ENCODE results near the gene CHST11. TPM values are rescaled to one million over a fixed set of nuclear protein-coding genes. Genes with fewer than 3 reads are reported as not detected.

Gene CHST11
- total RNA-seq, 1 donor from 2014 or later: 11.4 TPM

GRCh38 chr12:104453133-104453532, 3.6 kb upstream of the CHST11 start:
- H3K9me3 Mint-ChIP-seq (ENCODE audit: low read depth): no peaks in the 10 kb centered on the region
- DNase-seq (ENCODE audit: low spot score, unreplicated experiment): no peak
- no peak overlapping the region for H3K4me3 Mint-ChIP-seq (ENCODE audit: low read depth)
- H3K4me1 Mint-ChIP-seq (ENCODE audit: low read depth): peaks cover 6% of the 10 kb centered on the region
- no peaks in the 10 kb centered on the region for H3K36me3 Mint-ChIP-seq (ENCODE audit: insufficient read depth)
- H3K27me3 Mint-ChIP-seq: peaks cover 25% of the 10 kb centered on the region
- no peak overlapping the region for H3K27ac Mint-ChIP-seq
- no peak for TF ChIP-seq CTCF (IDR thresholded peaks at IDR 0.05; ENCODE audit: unreplicated experiment)

DNA sequence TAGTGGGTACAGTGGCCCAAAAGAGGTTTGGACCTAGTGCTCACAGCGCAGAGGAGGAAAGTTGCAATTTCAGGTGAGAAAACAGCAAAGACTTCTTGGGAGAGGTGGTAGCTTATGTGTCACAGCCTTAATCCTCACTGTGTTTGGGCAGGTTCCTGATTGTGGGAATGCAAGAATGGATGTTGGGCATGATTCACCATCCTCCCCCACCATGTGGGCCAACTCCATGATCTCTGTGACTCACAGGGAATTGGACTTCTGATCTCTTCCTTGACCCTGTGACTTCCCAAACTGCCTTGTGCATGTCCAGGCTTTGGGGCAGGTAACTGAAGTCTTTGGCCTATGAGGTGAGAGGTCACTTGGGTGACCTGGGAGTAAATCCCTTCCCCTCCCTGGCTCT, 1.8 kb upstream of the CHST11 start:
- H3K4me1 Mint-ChIP-seq (ENCODE audit: low read depth): peaks cover 15% of the 10 kb centered on the region
- no peak overlapping the region for H3K27ac Mint-ChIP-seq
- H3K36me3 Mint-ChIP-seq (ENCODE audit: insufficient read depth): peaks cover under 1% of the 10 kb centered on the region
- H3K4me3 Mint-ChIP-seq (ENCODE audit: low read depth): peak overlapping the region; percentile 95
- peaks cover 33% of the 10 kb centered on the region for H3K27me3 Mint-ChIP-seq
- no peak for TF ChIP-seq CTCF (IDR thresholded peaks at IDR 0.05; ENCODE audit: unreplicated experiment)
- no peak for DNase-seq (ENCODE audit: low spot score, unreplicated experiment)
- H3K9me3 Mint-ChIP-seq (ENCODE audit: low read depth): no peaks in the 10 kb centered on the region

DNA sequence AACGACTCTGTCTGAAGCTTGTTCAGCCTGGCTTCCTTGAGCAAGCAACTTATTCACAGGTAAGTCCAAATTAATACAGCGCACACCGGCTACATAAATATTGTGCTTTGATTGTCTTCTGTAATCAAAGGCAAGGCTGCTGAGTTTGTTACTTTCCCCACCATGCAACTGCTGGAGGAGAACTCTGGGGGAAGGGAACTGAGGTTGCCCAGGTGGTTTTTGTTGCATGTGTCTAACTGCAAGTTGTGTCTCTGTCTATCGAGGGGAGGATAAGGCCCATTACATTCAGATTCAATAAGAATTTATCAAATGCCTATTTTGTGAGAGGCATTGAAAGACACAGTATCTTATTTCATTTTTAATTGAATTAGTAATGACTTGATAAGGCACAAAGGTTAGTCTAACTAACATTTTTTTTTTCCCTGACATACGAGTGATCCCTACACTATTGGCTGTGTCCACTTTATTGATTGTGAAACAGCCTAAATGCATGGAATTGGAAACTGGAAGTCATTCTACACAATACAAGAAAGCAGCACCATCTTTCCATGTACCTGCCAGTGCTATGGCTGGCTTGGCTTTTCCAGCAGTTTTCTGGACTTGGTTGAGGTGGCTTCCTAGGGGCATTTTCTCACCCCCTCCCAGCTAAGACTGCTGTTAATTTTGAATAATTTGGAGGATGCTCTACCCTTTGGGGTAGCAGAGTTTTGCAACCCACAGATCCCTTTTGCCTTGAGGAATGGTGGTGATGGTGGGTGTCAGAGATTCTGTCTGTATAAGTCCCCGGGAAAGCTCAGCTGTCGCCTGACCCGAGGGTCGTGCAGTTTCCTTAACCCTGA, 951 bp upstream of the CHST11 start:
- no peak for TF ChIP-seq CTCF (IDR thresholded peaks at IDR 0.05; ENCODE audit: unreplicated experiment)
- Mint-ChIP-seq H3K4me1 (ENCODE audit: low read depth) (peaks cover 15% of the 10 kb centered on the region), H3K27me3 (peaks cover 35% of the 10 kb centered on the region), H3K36me3 (ENCODE audit: insufficient read depth) (peaks cover 1% of the 10 kb centered on the region), H3K9me3 (ENCODE audit: low read depth) (no peaks in the 10 kb centered on the region), H3K4me3 (ENCODE audit: low read depth) (peak overlapping the region; percentile 95), H3K27ac (peak overlapping the region; percentile 94)
- no peak for DNase-seq (ENCODE audit: low spot score, unreplicated experiment)

DNA sequence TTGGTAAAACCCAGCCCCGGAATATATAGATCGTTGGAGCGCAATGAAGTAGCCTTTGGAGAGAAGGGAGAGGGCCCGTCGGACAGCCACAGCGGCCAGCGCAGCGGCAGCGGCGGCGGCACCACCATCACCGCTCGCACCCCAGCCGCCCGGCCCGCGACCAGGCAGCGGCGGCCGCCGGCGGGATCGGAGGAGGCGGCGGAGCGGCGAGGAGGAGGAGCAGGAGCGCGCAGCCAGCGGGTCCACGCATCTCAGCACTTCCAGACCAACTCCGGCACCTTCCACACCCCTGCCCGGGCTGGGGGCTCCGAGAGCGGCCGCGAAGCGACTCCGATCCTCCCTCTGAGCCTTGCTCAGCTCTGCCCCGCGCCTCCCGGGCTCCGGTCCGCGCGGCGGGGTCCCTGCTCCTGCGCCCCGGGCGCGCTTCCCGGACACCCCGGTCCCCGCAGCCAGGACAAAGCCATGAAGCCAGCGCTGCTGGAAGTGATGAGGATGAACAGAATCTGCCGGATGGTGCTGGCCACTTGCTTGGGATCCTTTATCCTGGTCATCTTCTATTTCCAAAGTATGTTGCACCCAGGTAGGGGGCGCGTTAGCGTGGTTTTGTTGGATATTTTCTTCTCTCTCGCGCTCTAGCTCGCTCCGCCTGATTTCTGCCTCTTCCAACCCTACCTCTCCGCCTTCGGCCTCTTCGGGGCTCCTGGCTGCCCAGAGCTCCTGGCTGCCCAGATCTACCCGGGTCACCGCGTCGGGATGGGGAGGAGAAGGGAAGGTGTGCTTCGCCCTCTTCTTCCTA, 400 bp downstream of the CHST11 start:
- DNase-seq (ENCODE audit: low spot score, unreplicated experiment): peak; percentile 41
- peaks cover 35% of the 10 kb centered on the region for H3K27me3 Mint-ChIP-seq
- no peaks in the 10 kb centered on the region for H3K9me3 Mint-ChIP-seq (ENCODE audit: low read depth)
- peaks cover 1% of the 10 kb centered on the region for H3K36me3 Mint-ChIP-seq (ENCODE audit: insufficient read depth)
- peaks cover 15% of the 10 kb centered on the region for H3K4me1 Mint-ChIP-seq (ENCODE audit: low read depth)
- H3K27ac Mint-ChIP-seq: peak overlapping the region; percentile 96
- peak; percentile 52 for TF ChIP-seq CTCF (IDR thresholded peaks at IDR 0.05; ENCODE audit: unreplicated experiment)
- peak overlapping the region; percentile 95 for H3K4me3 Mint-ChIP-seq (ENCODE audit: low read depth)
